GM21786 (cell line): ENCODE results near the gene UGDH.
"Not testable (repeated sequence)": the region's sequence is repeated elsewhere in the genome, so short reads cannot be mapped to it uniquely, and the experiment has no call there.

Experiments
- ATAC-seq: cut with Tn5 transposase; IDR thresholded peaks from one replicate; pipeline ENCODE4 v1.9.1; 2021; ENCODE audit not compliant: unreplicated experiment

The UGDH gene

GRCh38 chr4:39529534-39529933 is 2.3 kb upstream of the UGDH start:
- no peak for ATAC-seq

- no peak for ATAC-seq
Measured at GRCh38 chr4:39528061-39528465, 824 bp upstream of the UGDH start.

GRCh38 chr4:39526765-39527295 is 409 bp downstream of the UGDH start:
- ATAC-seq = no peak

DNA sequence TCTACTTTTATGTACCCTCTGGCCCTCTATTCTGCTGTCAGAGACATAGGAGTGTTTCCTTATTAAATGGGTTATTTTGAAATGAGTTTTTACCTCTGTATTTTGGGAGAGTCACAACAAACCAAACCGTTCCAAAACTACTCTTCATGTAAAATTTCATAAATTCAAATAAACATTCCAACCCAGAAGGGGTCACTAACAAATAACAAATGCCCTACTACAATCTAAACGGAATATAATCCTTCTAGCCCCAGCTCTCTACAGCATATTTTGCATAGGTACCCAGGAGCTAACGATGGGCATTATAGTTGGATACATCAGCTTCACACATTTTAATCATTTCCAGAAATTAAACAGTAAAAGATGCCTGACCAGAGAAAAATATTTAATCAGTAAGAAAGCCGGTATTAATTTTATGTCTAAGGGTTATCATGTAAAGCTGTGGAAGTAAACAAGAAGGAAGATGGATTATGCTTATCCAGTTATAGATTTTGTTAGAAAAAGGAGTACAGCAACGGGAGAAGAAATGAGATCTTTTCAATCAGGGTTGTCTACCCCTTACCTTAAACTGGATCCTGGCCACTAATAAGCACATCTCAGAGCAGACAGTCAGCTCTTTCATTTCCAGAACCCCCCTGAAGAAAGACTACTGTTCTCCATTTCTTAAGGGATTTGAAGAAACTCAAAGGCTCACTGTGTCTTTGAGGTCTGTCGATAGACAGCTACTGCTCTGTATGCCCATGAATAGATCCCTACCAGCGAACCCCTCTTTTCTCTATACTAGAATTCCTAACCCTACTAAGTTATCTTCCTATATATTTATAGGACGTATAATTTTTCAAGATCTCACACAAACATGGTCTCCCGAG is 1.2 kb downstream of the UGDH start:
- ATAC-seq = no peak

DNA sequence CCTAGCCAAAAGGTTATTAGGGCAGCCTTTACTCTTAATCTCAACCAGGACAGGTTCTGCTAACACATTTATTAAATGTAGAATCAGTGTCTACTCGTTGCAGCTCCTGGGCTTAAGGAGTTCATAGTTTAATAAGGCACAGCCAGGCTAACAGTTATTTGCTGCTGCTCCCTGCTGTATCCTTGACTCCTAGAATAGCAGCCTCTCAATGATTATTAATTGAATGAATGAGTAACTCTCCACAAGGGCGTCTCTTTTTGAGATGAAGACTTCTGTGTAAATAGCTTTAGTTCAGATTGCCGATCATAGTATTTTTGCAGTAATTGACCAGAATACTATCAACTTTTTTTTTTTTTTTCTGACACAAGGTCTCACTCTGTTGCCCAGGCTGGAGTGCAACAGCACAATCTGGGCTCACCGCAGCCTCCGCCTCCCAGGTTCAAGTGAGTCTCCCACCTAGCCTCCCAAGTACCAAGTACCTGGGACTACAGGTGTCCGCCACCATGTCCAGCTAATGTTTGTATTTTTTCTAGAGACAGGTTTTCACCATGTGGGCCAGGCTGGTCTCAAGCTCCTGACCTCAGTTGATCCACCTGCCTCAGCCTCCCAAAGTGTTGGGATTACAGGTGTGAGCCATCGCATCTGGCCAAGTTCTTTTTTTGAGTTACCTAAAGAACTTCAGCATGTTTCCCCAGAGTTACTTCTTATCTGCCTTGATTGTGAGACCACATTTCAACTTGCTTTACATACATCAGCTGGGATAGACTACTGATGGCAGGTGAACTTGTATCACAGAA is 2.9 kb downstream of the UGDH start:
- ATAC-seq = no peak

GRCh38 chr4:39522068-39522467 is 5.2 kb downstream of the UGDH start:
- ATAC-seq = no peak

DNA sequence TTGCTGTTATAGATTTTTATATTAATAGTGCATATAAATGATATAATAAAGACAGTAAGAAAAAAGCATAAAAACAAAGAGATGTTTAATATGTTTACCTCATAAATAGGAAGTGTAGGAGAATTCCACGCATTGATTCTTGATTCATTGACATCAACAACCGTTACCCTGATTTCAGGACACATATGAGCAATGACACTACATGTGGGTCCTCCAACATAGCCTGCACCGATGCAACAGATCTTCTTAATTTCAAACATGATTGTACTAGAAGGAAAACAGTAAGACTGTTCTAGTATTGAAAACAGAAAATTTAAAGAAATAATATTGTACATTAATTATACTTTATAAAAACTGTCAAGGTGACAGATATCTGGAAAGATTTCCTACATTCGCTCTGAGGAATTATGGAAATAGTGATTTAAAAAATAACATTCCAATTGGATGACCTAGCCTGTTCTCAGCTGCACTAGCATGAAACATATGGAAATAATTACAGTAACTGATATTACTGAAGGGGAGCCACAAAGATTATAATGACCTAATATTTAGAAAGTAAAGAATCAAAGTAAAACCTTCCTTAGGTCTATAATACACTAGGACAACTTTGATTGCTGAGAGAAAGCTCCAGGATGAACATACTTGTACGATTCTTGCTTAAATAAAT is 5.9 kb downstream of the UGDH start:
- ATAC-seq = no peak

- no peak for ATAC-seq
Measured at GRCh38 chr4:39518484-39518883, 8.8 kb downstream of the UGDH start.

- ATAC-seq = no peak
Measured at GRCh38 chr4:39516407-39516966, 10.8 kb downstream of the UGDH start.

- ATAC-seq = not testable (repeated sequence)
Measured at GRCh38 chr4:39515669-39516401, 11.4 kb downstream of the UGDH start.

DNA sequence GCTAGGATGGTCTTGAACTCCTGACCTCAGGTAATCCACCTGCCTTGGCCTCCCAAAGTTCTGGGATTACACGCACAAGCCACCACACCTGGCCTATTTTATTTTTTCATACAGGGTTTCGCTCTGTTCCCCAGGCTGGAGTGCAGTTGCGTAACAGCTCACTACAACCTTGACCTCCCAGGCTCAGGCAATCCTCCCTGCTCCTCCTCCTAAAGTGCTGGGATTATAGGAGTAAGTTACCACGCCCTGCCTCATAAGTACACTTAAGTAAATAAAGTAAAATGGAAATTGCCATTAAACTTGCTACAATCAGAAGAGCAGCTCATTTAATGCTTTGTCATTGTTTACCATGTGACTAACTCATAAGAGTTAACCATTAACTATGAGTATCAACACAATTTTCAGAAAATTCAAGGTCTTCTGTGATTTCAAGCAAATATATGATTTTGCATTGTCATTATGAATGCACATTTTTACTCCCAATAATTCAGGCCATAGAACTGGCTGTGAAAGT is 12.3 kb downstream of the UGDH start:
- ATAC-seq = no peak

DNA sequence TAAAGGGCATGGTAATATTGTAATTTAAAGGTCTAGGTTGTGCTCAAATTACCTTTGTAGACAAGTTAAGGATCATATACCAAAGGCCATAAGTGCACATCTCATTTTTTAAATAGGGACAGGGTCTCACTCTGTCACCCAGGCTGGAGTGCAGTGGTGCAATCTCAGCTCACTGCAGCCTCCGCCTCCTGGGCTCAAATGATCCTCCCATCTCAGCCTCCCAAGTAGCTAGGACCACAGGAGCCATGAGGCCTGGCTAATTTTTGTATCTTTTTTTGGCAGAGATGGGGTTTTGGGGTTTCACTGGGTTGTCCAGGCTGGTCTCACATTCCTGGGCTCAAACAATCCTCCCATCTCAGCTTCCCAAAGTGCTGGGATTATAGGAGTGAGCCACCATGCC is 13.0 kb downstream of the UGDH start:
- ATAC-seq = not testable (repeated sequence)

- no peak for ATAC-seq
Measured at GRCh38 chr4:39510348-39510929, 16.8 kb downstream of the UGDH start.

- ATAC-seq = no peak
Measured at GRCh38 chr4:39505581-39505980, 21.7 kb downstream of the UGDH start.

GRCh38 chr4:39504538-39504937 is 22.7 kb downstream of the UGDH start:
- no peak for ATAC-seq

DNA sequence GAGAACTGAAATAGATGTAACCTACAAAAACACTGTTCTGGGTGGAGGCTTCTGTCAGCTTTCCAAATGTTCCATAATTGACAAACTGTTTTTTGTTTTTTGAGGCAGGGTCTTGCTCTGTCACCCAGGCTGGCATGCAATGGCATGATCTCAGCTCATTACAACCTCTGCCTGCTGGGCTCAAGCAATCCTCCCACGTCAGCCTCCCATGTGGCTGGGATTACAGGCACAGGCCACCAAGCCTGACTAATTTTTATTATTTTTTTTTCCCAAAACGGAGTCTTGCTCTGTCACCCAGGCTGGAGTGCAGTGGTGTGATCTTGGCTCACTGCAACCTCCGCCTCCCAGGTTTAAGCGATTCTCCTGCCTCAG is 24.6 kb downstream of the UGDH start:
- ATAC-seq = not testable (repeated sequence)

DNA sequence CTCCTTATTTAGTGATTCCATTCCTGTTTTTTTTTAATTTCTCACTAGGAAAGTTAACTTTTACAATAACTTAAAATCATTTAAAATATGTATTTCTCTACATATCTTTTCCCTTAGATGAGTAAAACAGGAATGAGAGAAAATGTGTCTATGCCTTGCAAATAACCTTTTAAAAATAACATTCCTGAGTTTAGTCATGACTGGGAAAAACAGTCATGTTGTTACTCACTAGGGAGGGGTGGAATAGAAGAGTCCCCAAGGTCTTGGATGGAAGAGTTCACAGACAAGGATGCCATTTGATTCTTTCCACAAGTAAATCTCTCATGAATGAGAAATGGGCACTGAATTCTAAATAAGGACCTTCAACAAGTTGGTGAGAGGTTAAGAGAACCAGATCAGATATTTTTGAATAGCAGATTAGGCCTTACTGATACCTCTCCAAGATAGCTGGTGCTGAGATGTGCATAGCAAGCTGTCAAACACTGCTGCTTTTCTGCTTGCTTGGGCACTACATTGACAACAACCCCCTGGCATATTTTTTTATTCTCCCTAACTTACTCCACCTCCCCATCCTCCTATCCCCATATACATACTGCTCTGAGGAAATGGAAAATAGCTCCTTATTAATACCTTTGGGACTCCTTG is 25.1 kb downstream of the UGDH start:
- no peak for ATAC-seq

- no peak for ATAC-seq
Measured at GRCh38 chr4:39498727-39499020, 28.6 kb downstream of the UGDH start.

DNA sequence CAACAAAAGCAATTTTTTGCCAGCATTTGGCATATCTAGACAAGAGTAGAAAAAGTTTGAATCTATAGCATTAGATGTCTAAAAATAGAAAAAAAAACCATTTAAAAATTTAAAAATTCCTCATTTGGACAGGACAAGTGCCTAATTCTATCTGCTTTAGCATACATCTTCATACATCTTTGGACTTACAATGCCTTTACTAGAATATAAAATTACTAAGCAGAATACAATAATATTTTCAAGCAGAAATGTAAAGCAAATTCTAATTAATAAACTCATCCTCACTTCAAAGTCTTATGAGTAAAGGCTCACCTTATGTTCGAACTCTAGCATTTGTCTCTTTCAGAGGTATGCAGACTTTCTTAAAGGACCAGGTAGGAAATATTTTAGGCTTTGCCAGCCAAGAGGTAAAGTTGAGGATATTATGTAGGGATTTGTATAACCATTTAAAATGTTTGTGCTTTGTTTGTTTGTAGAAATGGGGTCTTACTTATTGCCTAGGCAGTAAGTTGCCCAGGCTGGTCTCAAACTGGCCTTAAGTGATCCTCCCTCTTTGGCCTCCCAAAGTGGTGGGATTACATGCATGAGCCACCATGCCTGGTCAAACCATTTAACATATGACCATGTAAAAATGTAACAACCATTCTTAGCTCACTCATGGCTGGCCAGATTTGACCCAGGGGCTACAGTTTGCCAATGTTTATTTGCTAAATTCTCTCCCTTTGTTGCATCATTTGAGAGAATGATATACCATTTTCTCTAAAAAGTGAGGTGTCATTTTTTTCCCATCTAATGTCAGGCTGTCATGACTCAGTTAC is 29.1 kb downstream of the UGDH start:
- no peak for ATAC-seq
